K562 (cell line): ENCODE measurements around the gene LRRC57. TPM values are rescaled to one million over a fixed set of nuclear protein-coding genes. Genes with fewer than 3 reads are reported as not detected.
A peak's percentile ranks its signal among the peaks of the same experiment; 100 is the strongest.

Experiments
- ATAC-seq: fragments of 200-7000 bp; cut with Tn5 transposase; 3 replicates; pipeline ENCODE4 v1.9.1; 2020; ENCODE audit warnings: moderate library complexity
- BruUV-seq: library from RNA; stranded (reverse); fragments of 400-500 nt; replicated peaks from 2 replicates; lab custom pipeline; 2021; lab: Mats Ljungman, UMichigan
- CTCF ChIA-PET: fragments of 300-600 bp; formaldehyde crosslinking; extraction: SDS; loops from one replicate; lab custom pipeline; 2021; ENCODE audit warnings: low intra/inter-chr PET ratio; lab: Yijun Ruan, JAX
- POLR2A ChIA-PET: fragments of 300-600, 350-650 bp; sonication (Branson Sonifier 250); formaldehyde crosslinking; extraction: SDS; loops from one replicate; lab custom pipeline; 2021; ENCODE audit warnings: antibody characterized with exemption, inconsistent platforms; lab: Yijun Ruan, JAX
- DNase-seq, 4 experiments: peaks; one replicate each; pipeline versions ENCODE4 v3.0.0 to v3.0.0-alpha.2; 2011 to 2018; ENCODE audit warnings: low spot score in 3 of 4, mixed read lengths in 3 of 4; ENCODE audit errors: extremely low read depth in 1 of 4
- FAIRE-seq: peaks from 2 replicates; lab custom pipeline; 2011; peaks lifted over from hg19 to GRCh38; lab: Jason Lieb, UNC
- H2AFZ ChIP-seq: 2 replicates; pipeline ENCODE4 v1.6.0; 2011; ENCODE audit warnings: low read depth, low read length, control low read depth, inconsistent platforms
- H3K27ac ChIP-seq: fragments of 200-600 bp; 3 replicates; pipeline ENCODE4 v1.8.0; 2011; ENCODE audit warnings: low read depth, mild to moderate bottlenecking, control low read depth, inconsistent platforms, low read length, moderate library complexity, mixed read lengths; ENCODE audit errors: extremely low read depth
- H3K27me3 ChIP-seq, 2 experiments: fragments of 300-600 bp in 1 of 2; 2 replicates in 1 of 2; 3 replicates in 1 of 2; pipeline versions ENCODE4 v1.6.0 to v1.8.0; 2011; ENCODE audit warnings: inconsistent platforms in 2 of 2, low read length in 2 of 2, mild to moderate bottlenecking in 1 of 2, mixed read lengths in 1 of 2, moderate library complexity in 1 of 2; ENCODE audit not compliant: control insufficient read depth in 2 of 2, insufficient read depth in 2 of 2
- H3K36me3 ChIP-seq: fragments of 300-600 bp; 3 replicates; pipeline ENCODE4 v1.8.0; 2011; ENCODE audit warnings: mild to moderate bottlenecking, low read length, inconsistent platforms; ENCODE audit not compliant: control insufficient read depth, insufficient read depth
- H3K4me1 ChIP-seq, 2 experiments: fragments of 200-600 bp in 1 of 2; replicated peaks in 1 of 2; 2 replicates in 1 of 2; 3 replicates in 1 of 2; pipeline versions ENCODE4 v1.5.1 to v1.8.0; 2011; ENCODE audit warnings: inconsistent platforms in 2 of 2, low read length in 2 of 2, mild to moderate bottlenecking in 1 of 2, mixed read lengths in 1 of 2, moderate library complexity in 1 of 2; ENCODE audit not compliant: control insufficient read depth in 2 of 2, insufficient read depth in 2 of 2
- H3K4me2 ChIP-seq: 2 replicates; pipeline ENCODE4 v1.6.1; 2011; ENCODE audit warnings: low read length, control low read depth, inconsistent platforms, mixed read lengths; ENCODE audit not compliant: insufficient read depth
- H3K4me3 ChIP-seq: fragments of 200-600 bp; sonication (generic), shearing (Covaris generic); 2 replicates; pipeline ENCODE4 v1.5.1; 2016; ENCODE audit warnings: control low read depth, inconsistent platforms
- H3K79me2 ChIP-seq: fragments of 200-600 bp; 3 replicates; pipeline ENCODE4 v1.8.0; 2011; ENCODE audit warnings: low read length, inconsistent platforms; ENCODE audit not compliant: control insufficient read depth, insufficient read depth
- H3K9ac ChIP-seq, 2 experiments: 2 replicates each; pipeline versions ENCODE4 v1.6.0 to v1.6.1; 2011; ENCODE audit warnings: low read depth in 2 of 2, low read length in 2 of 2, control low read depth in 1 of 2, inconsistent platforms in 1 of 2, mild to moderate bottlenecking in 1 of 2, mixed read lengths in 1 of 2; ENCODE audit not compliant: insufficient read depth in 1 of 2
- H3K9me1 ChIP-seq: one replicate; pipeline ENCODE4 v1.6.0; 2011; ENCODE audit warnings: inconsistent platforms, mild to moderate bottlenecking, low read length, moderate library complexity; ENCODE audit not compliant: control insufficient read depth, insufficient read depth
- H3K9me3 ChIP-seq: replicated peaks from 2 replicates; pipeline ENCODE4 v1.5.1; 2011; ENCODE audit warnings: low read depth, low read length, inconsistent platforms; ENCODE audit not compliant: control insufficient read depth, insufficient read depth
- H4K20me1 ChIP-seq: replicated peaks from 2 replicates; pipeline ENCODE4 v1.6.1; 2011; ENCODE audit warnings: low read length, inconsistent platforms, mixed read lengths; ENCODE audit not compliant: control insufficient read depth, insufficient read depth
- BRD4 ChIP-seq: fragments of 200-600 bp; sonication (generic); IDR thresholded peaks from 2 replicates; pipeline ENCODE4 v1.6.1; 2017; ENCODE audit warnings: inconsistent platforms
- CC2D1A ChIP-seq: fragments of 450-650 bp; IDR thresholded peaks from 2 replicates; pipeline ENCODE4 v1.6.1; 2017; ENCODE audit warnings: mild to moderate bottlenecking
- SP2 ChIP-seq: IDR thresholded peaks from 2 replicates; pipeline ENCODE4 v1.6.1; 2011; ENCODE audit warnings: mild to moderate bottlenecking, low read depth, low read length, moderate library complexity; ENCODE audit not compliant: poor library complexity, severe bottlenecking; ENCODE audit errors: extremely low read depth
- TEAD4 ChIP-seq, 2 experiments: sonication (generic) in 1 of 2; formaldehyde crosslinking in 1 of 2; IDR thresholded peaks; 2 replicates each; pipeline versions ENCODE4 v1.6.1 to v1.8.0; 2012 to 2022; ENCODE audit warnings: borderline replicate concordance in 1 of 2, inconsistent platforms in 1 of 2, low read length in 1 of 2, mild to moderate bottlenecking in 1 of 2, missing genetic modification reagents in 1 of 2
- ZNF384 ChIP-seq: IDR thresholded peaks from 2 replicates; pipeline ENCODE4 v1.6.1; 2012; ENCODE audit warnings: low read depth, low read length, improper control_type of control experiment
- ZSCAN32 ChIP-seq: fragments of 450-650 bp; formaldehyde crosslinking; IDR thresholded peaks from 2 replicates; pipeline ENCODE4 v1.4.0; 2020; ENCODE audit warnings: mild to moderate bottlenecking, moderate library complexity
- WGBS: fragments of 100-300 bp; shearing (Covaris generic); methylation state at CpG from one replicate; pipeline ENCODE4 v1.1.6; 2016; ENCODE audit warnings: low coverage, mixed read lengths; ENCODE audit not compliant: insufficient coverage; ENCODE audit errors: missing lambda C conversion rate; 5-methylcytosine and 5-hydroxymethylcytosine counted together
- in situ Hi-C: fragments of 300-500 bp; cut with MboI; formaldehyde crosslinking; loops from 4 replicates; pipeline ENCODE4 v1.15.0; 2018; ENCODE audit warnings: inconsistent platforms, mixed read lengths
- intact Hi-C: fragments of 100-400 bp; cut with micrococcal nuclease; formaldehyde crosslinking; loops from 2 replicates; pipeline ENCODE4 v1.14.2; 2022
- polyA plus RNA-seq, 8 experiments: library from polyadenylated mRNA; depleted of rRNA in 4 of 8; stranded (reverse) in 5 of 8; unstranded in 3 of 8; fragments of >200 nt; fragmentation: Nextera tagmentation in 2 of 8; fragmentation: Illumina TruSeq in 1 of 8; extraction: Ambion mirVana in 2 of 8; extraction: Trizol in 1 of 8; gene quantifications; 2 replicates each; pipeline versions ENCODE4 v1.2.1 to v1.2.3, GENCODE V29; 2011 to 2014; ENCODE audit warnings: inconsistent platforms in 1 of 8, missing spikeins in 1 of 8
- total RNA-seq, 7 experiments: library from RNA; depleted of rRNA in 6 of 7; stranded (reverse); fragments of >200 nt in 6 of 7; fragmentation: Illumina TruSeq in 2 of 7; extraction: Trizol in 2 of 7; gene quantifications; 2 replicates each; pipeline versions ENCODE4 v1.2.1 to v1.2.3, GENCODE V29; 2011 to 2021; ENCODE audit warnings: low replicate concordance in 1 of 7
- TF ChIP-seq, protein P1 (sequence below): fragments of 450-650 bp; IDR thresholded peaks from 2 replicates; pipeline ENCODE4 v1.7.0; 2016; ENCODE audit warnings: borderline replicate concordance

The LRRC57 gene
- total and polyA plus RNA-seq, 9 of the 15 experiments (the other 6 are each of a cell fraction or from before 2014, with no cell fraction given): 3.9 to 20.4 (median 14.8) TPM

GRCh38 chr15:42504631-42505030, 44.0 kb downstream of the LRRC57 start:
- CTCF ChIA-PET: no interaction called here
- Histone ChIP-seq H3K27ac (peak overlapping the region; percentile 49; the same call in 1 of the 3 replicates), H3K9me1 (no peaks in the 10 kb centered on the region), H4K20me1 (no peaks in the 10 kb centered on the region), H3K4me1 (peaks cover 22 to 29% of the 10 kb centered on the region in 2 experiments)
- POLR2A ChIA-PET: interaction anchor here (0.7 to 3.1 kb wide), 5 partner anchors 9 to 47 kb away, joined by 3 to 13 read pairs (median 5); partner anchors contain the start of genes SNAP23 and ZNF106
- in situ Hi-C loops: no loop called here
- TF ChIP-seq TEAD4 (IDR thresholded peaks at IDR 0.05; ENCODE audit: low read length) (no peak), TEAD4 (CRISPR knock-in tag; IDR thresholded peaks at IDR 0.05; ENCODE audit: borderline replicate concordance) (no peak), CC2D1A (no peak), ZSCAN32 (CRISPR knock-in tag) (no peak), BRD4 (no peak), ZNF384 (no peak), SP2 (no peak)
- TF ChIP-seq, protein P1, sequence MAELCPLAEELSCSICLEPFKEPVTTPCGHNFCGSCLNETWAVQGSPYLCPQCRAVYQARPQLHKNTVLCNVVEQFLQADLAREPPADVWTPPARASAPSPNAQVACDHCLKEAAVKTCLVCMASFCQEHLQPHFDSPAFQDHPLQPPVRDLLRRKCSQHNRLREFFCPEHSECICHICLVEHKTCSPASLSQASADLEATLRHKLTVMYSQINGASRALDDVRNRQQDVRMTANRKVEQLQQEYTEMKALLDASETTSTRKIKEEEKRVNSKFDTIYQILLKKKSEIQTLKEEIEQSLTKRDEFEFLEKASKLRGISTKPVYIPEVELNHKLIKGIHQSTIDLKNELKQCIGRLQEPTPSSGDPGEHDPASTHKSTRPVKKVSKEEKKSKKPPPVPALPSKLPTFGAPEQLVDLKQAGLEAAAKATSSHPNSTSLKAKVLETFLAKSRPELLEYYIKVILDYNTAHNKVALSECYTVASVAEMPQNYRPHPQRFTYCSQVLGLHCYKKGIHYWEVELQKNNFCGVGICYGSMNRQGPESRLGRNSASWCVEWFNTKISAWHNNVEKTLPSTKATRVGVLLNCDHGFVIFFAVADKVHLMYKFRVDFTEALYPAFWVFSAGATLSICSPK: no peak
- TF ChIP-seq, all 486 proteins: peak for 0
- FAIRE-seq (no peak), ATAC-seq (no peak), DNase-seq (no peak)
- peaks cover 80% of the 10 kb centered on the region for H3K79me2 ChIP-seq
- no peaks in the 10 kb centered on the region for H3K27me3 ChIP-seq
- no peak overlapping the region for H3K9ac ChIP-seq
- no TSS peak for BruUV-seq
- H3K4me3 ChIP-seq: no peak overlapping the region
- WGBS: 62% methylated on average over 3 of the region's 3 CpGs
- intact Hi-C loops: loop anchor here (10.0 kb wide), 1 partner anchor 80 kb away; no protein-coding TSS in a partner anchor
- H3K36me3 ChIP-seq: peaks cover 12% of the 10 kb centered on the region
- H2AFZ ChIP-seq: no peak overlapping the region
- H3K9me3 ChIP-seq: no peaks in the 10 kb centered on the region
- H3K4me2 ChIP-seq: no peak overlapping the region
